ENCODE measurements around the gene OTOA.
"Not testable (repeated sequence)": the region's sequence is repeated elsewhere in the genome, so short reads cannot be mapped to it uniquely, and the experiment has no call there.

OTOA gene

GRCh38 chr16:21689107-21689506, 25.3 kb downstream of the OTOA start:
- ChIA-PET CTCF (interaction anchor here (1.3 to 1.5 kb wide), 2 partner anchors 20 to 27 kb away, joined by 3 to 4 read pairs; no protein-coding TSS in a partner anchor), POLR2A (no interaction called here)
- DNase-seq (ENCODE audit: low read depth, low spot score), result no peak

GRCh38 chr16:21690967-21691366, 27.2 kb downstream of the OTOA start:
- POLR2A ChIA-PET; H3K4me3 ChIP-seq (ENCODE audit: low read depth, low read length); DNase-seq (ENCODE audit: low read depth, low spot score); CTCF ChIA-PET: not testable (repeated sequence)

More at GRCh38 chr16:21689107-21689506, 25.3 kb downstream of the OTOA start:
- no peak overlapping the region for H3K4me3 ChIP-seq (ENCODE audit: low read depth, low read length)
- TF ChIP-seq, protein P1, sequence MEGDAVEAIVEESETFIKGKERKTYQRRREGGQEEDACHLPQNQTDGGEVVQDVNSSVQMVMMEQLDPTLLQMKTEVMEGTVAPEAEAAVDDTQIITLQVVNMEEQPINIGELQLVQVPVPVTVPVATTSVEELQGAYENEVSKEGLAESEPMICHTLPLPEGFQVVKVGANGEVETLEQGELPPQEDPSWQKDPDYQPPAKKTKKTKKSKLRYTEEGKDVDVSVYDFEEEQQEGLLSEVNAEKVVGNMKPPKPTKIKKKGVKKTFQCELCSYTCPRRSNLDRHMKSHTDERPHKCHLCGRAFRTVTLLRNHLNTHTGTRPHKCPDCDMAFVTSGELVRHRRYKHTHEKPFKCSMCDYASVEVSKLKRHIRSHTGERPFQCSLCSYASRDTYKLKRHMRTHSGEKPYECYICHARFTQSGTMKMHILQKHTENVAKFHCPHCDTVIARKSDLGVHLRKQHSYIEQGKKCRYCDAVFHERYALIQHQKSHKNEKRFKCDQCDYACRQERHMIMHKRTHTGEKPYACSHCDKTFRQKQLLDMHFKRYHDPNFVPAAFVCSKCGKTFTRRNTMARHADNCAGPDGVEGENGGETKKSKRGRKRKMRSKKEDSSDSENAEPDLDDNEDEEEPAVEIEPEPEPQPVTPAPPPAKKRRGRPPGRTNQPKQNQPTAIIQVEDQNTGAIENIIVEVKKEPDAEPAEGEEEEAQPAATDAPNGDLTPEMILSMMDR (IDR thresholded peaks at IDR 0.05; ENCODE audit: insufficient read depth, low read length, missing control alignments), result no peak

DNA sequence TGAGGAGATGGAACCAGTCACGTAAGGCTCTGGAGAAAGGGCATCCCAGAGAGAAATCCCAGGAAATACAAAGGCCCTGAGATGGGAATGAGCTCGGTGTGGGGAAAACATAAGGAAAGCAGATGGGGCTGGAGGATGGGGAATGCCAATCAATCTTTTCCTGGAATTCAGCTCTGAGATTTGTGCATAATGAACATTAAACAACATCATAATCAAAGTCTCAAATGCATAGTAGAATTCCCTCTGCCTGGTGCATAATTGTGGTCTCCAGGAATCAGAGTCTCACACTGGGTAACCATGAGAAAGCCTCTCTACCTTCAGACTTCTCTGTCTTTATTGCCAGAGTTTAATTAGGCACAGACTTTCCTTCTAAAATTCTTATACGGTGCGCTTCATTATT, 30.8 kb downstream of the OTOA start:
- TF ChIP-seq, protein P1 (IDR thresholded peaks at IDR 0.05; ENCODE audit: insufficient read depth, low read length, missing control alignments), result no peak
- CTCF ChIA-PET, result interaction anchor here (2.0 to 4.5 kb wide), 2 partner anchors 13 to 37 kb away, joined by 8 to 28 read pairs; no protein-coding TSS in a partner anchor
- DNase-seq (ENCODE audit: low read depth, low spot score), result no peak
- H3K4me3 ChIP-seq (ENCODE audit: low read depth, low read length), result no peak overlapping the region
- POLR2A ChIA-PET, result no interaction called here

DNA sequence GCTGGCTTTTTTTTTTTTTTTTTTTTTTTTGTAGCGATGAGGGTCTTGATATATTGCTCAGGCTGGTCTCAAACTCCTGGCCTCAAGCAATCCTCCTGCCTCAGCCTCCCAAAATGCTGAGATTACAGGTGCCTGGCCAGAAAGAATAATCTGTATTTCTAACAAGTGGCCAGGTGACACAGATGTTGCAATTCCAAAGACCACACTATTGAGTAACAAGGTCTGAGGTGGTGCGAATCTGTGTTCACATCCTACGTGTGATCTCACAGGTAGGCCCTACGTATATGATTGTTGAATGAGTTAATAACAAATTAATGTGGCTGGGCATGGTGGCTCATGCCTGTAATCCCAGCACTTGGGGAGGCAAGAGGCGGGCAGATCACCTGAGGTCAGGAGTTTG, 33.3 kb downstream of the OTOA start:
- POLR2A ChIA-PET, result no interaction called here
- H3K4me3 ChIP-seq (ENCODE audit: low read depth, low read length), result no peak overlapping the region
- CTCF ChIA-PET, result no interaction called here
- TF ChIP-seq, protein P1 (IDR thresholded peaks at IDR 0.05; ENCODE audit: insufficient read depth, low read length, missing control alignments), result no peak
- DNase-seq (ENCODE audit: low read depth, low spot score), result no peak

GRCh38 chr16:21698169-21699032, 34.6 kb downstream of the OTOA start:
- H3K4me3 ChIP-seq (ENCODE audit: low read depth, low read length), result no peak overlapping the region
- no peak for DNase-seq (ENCODE audit: low read depth, low spot score)
- TF ChIP-seq, protein P1 (IDR thresholded peaks at IDR 0.05; ENCODE audit: insufficient read depth, low read length, missing control alignments), result no peak
- CTCF ChIA-PET, result interaction anchor here (1.1 to 1.8 kb wide), 3 partner anchors 8 to 41 kb away, joined by 3 to 11 read pairs (median 4); no protein-coding TSS in a partner anchor
- POLR2A ChIA-PET, result no interaction called here

DNA sequence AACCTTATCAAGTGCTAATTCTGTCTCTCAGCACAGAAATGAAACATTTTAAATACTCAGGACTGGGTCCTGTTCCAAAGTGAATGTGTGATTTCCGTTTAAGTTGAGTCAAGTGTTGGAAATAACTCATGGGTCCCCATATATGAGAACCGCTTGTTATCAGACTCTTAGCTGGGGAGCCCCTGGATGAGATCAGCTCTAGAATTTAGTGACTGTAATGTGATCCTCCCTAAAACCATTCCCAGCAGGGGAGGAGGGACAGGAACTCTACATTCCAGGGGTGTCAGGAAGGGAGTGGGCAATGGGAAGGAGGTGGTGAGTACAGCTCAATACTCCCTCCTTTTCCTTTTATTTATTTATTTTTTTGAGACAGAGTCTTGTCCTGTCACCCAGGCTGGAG, 37.5 kb downstream of the OTOA start:
- TF ChIP-seq, protein P1 (IDR thresholded peaks at IDR 0.05; ENCODE audit: insufficient read depth, low read length, missing control alignments), result no peak
- no peak for DNase-seq (ENCODE audit: low read depth, low spot score)
- CTCF ChIA-PET, result interaction anchor here (1.0 to 1.9 kb wide), 3 partner anchors 10 to 44 kb away, joined by 4 to 6 read pairs (median 5); no protein-coding TSS in a partner anchor

More for the DNA sequence above, 37.5 kb downstream of the OTOA start:
- H3K4me3 ChIP-seq (ENCODE audit: low read depth, low read length), result no peak overlapping the region
- POLR2A ChIA-PET, result no interaction called here
